H1 (cell line): ENCODE results near the gene RASSF5. TPM values are rescaled to one million over a fixed set of nuclear protein-coding genes. Genes with fewer than 3 reads are reported as not detected.

Experiments
- ASH2L ChIP-seq: fragments of 200-600, 300-600 bp; sonication (generic); IDR thresholded peaks from one replicate; pipeline ENCODE4 v1.7.1; 2017; ENCODE audit warnings: low read length
- BCL11A ChIP-seq, 2 experiments: IDR thresholded peaks; one replicate each; pipeline ENCODE4 v1.6.1; 2011; ENCODE audit warnings: low read depth in 2 of 2, low read length in 2 of 2, mild to moderate bottlenecking in 2 of 2
- KDM1A ChIP-seq: fragments of 200-600, 300-600 bp; sonication (generic); IDR thresholded peaks from 2 replicates; pipeline ENCODE4 v1.7.1; 2016; ENCODE audit warnings: mild to moderate bottlenecking, low read length, borderline replicate concordance
- MAFK ChIP-seq: IDR thresholded peaks from 2 replicates; pipeline ENCODE4 v1.6.1; 2012; ENCODE audit warnings: low read depth, mild to moderate bottlenecking, improper control_type of control experiment, low read length
- NRF1 ChIP-seq: IDR thresholded peaks from 2 replicates; pipeline ENCODE4 v1.6.1; 2011; ENCODE audit warnings: mild to moderate bottlenecking, low read depth, low read length, improper control_type of control experiment
- polyA plus RNA-seq, 7 experiments: library from polyadenylated mRNA; depleted of rRNA in 3 of 7; stranded (reverse) in 5 of 7; unstranded in 2 of 7; fragments of >200 nt in 5 of 7; fragments of 200-250 nt in 2 of 7; gene quantifications; 1 replicate in 5 of 7; 2 replicates in 1 of 7; 4 replicates in 1 of 7; pipeline versions ENCODE4 v1.2.1 to v1.2.3, GENCODE V29; 2011 to 2013; ENCODE audit warnings: missing spikeins in 2 of 7, mixed read lengths in 2 of 7
- total RNA-seq: library from RNA; stranded (reverse); fragmentation: NEBNext Ultra II Directional; extraction: Animal tissue kit (Norgen Biotek cat#: 25700); gene quantifications from 2 replicates; pipeline ENCODE4 v1.2.1, GENCODE V29; 2021

RASSF5 gene
- total and polyA plus RNA-seq, 2 of the 8 experiments (the other 6 are each of a cell fraction or from before 2014, with no cell fraction given): 0.82 to 1.8 TPM

GRCh38 chr1:206480211-206480610, 27.1 kb upstream of the RASSF5 start (continued):
- TF ChIP-seq NRF1 (no peak), BCL11A (IDR thresholded peaks at IDR 0.05; ENCODE audit: low read depth in 2 of 2, low read length in 2 of 2) (no peak), KDM1A (no peak), MAFK (no peak), ASH2L (no peak)
